Adrenal gland (tissue), 12 donors: ENCODE data around the gene XNDC1N. TPM values are rescaled to one million over a fixed set of nuclear protein-coding genes. Genes with fewer than 3 reads are reported as not detected.

Experiments
- DNase-seq, 7 donors: peaks; one replicate each; pipeline ENCODE4 v3.0.0-alpha.2; 2019 to 2020
- H3K27ac ChIP-seq, 5 donors: fragments of 200-600 bp; sonication (generic) in 4 of 5; 1 replicate in 3 of 5; 2 replicates in 2 of 5; pipeline versions ENCODE4 v1.5.1 to v1.8.0; 2016 to 2020; ENCODE audit warnings: mild to moderate bottlenecking in 1 of 5
- H3K27me3 ChIP-seq: fragments of 200-600 bp; 2 replicates; pipeline ENCODE4 v1.8.0; 2021
- H3K36me3 ChIP-seq, 2 donors: fragments of 200-600 bp; replicated peaks in 1 of 2; 1 replicate in 1 of 2; 2 replicates in 1 of 2; pipeline versions ENCODE4 v1.5.1 to v1.8.0; 2018 to 2022
- H3K4me1 ChIP-seq, 2 donors: fragments of 200-600 bp; replicated peaks in 1 of 2; 1 replicate in 1 of 2; 2 replicates in 1 of 2; pipeline versions ENCODE4 v1.5.1 to v1.8.0; 2018 to 2021
- H3K4me3 ChIP-seq, 4 donors: fragments of 200-600 bp; sonication (generic) in 3 of 4; one replicate each; pipeline ENCODE4 v1.5.1; 2016 to 2018
- H3K9me3 ChIP-seq, 3 donors: fragments of 200-600 bp; sonication (generic) in 1 of 3; replicated peaks in 1 of 3; 1 replicate in 2 of 3; 2 replicates in 1 of 3; pipeline versions ENCODE4 v1.5.1 to v1.8.0; 2016 to 2021
- POLR2A ChIP-seq, 2 donors: fragments of 450-650 bp; IDR thresholded peaks; one replicate each; pipeline ENCODE4 v1.6.1; 2017; ENCODE audit warnings: antibody characterized with exemption in 2 of 2, mild to moderate bottlenecking in 2 of 2, moderate library complexity in 1 of 2
- WGBS, 4 donors: extraction: QIAGEN DNeasy Blood & Tissue Kit in 2 of 4; methylation state at CpG; one replicate each; pipeline versions ENCODE4 v1.1.5 to v1.1.7; 2013 to 2017; 5-methylcytosine and 5-hydroxymethylcytosine counted together
- intact Hi-C, 2 donors: fragments of 100-400 bp; cut with DNase I; formaldehyde crosslinking; loops; one replicate each; pipeline versions ENCODE4 v1.14.1 to v1.15.0; 2022 to 2023
- polyA plus RNA-seq, 3 donors: library from polyadenylated mRNA; stranded (reverse); fragments of 200-250 nt in 2 of 3; fragments of 350-450 nt in 1 of 3; fragmentation: Illumina TruSeq in 1 of 3; extraction: RNeasy Lipid Tissue Mini Kit (QIAGEN cat#74804) in 1 of 3; gene quantifications; one replicate each; pipeline ENCODE4 v1.2.3, GENCODE V29; 2013 to 2014
- total RNA-seq, 9 donors: library from RNA; depleted of rRNA in 4 of 9; stranded (reverse); fragments of >200 nt in 4 of 9; fragments of 120-200 nt in 1 of 9; fragmentation: NEBNext Ultra II Directional in 1 of 9; extraction: Animal tissue kit (Norgen Biotek cat#: 25700) in 1 of 9; gene quantifications; one replicate each; pipeline versions ENCODE4 v1.1.0 to v1.2.4, GENCODE V29; 2013 to 2023
- TF ChIP-seq, protein P1 (sequence below), 6 experiments: fragments of 450-650 bp in 4 of 6; fragments of 200-600 bp in 2 of 6; sonication (generic) in 1 of 6; IDR thresholded peaks; 1 replicate in 5 of 6; 2 replicates in 1 of 6; pipeline versions ENCODE4 v1.5.1 to v1.8.0; 2016 to 2021; ENCODE audit warnings: antibody characterized with exemption in 6 of 6, mild to moderate bottlenecking in 2 of 6, moderate library complexity in 1 of 6
- donor health status: healthy with polysubstance abuse.
- donor health status: Bipolar disorder and iron deficiency.
- donor health status: DM: yes; HTN: yes; CAD: no.
- donor health status: DM: no; HTN: no; CAD: no.
- donor health status: DM: no; HTN: no; CAD: no.
- donor health status: DM: yes; HTN: yes; CAD: no.

XNDC1N gene
- total and polyA plus RNA-seq, 12 donors = 2.2 to 11.1 (median 5.9) TPM

DNA sequence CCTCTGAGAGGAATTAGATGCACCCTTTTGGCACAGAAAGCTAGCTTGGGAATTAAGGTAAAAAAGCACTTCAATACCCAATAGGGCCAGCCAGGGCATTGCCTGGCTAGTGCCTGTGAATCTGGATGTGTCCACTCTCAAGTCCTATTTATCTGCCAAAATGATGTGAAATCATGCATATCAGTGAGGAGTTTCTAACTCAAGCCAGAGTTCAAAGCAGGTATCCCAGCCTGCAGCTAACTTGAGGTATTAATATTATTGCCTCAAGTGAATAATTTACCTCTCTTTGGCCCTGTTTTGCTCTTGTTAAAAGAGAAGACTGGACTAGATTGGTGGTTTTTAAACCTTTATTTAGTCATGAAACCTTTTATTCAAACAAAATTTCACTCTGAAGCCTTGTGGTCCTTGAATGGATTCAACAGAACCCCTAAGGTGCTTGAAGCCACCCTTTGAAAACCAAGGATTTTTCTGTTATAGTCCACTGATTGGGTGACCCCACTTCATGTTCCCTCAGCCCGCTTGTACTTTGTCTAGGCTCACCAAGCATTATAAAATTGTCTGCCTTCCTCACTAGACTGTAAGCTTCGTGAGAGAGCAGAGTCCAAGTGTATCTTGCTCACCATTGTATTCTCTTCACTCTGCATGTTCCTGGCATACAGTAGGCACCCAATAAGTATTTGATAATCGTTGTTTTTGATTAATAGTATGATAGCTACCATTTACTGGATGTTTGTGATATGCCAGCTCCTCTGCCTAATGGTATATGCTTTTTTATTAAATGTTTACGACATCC lies 4.9 kb upstream of the XNDC1N start:
- DNase-seq = no peak
- no peak overlapping the region for H3K4me3 ChIP-seq
- no peaks in the 10 kb centered on the region for H3K9me3 ChIP-seq
- TF ChIP-seq, protein P1, sequence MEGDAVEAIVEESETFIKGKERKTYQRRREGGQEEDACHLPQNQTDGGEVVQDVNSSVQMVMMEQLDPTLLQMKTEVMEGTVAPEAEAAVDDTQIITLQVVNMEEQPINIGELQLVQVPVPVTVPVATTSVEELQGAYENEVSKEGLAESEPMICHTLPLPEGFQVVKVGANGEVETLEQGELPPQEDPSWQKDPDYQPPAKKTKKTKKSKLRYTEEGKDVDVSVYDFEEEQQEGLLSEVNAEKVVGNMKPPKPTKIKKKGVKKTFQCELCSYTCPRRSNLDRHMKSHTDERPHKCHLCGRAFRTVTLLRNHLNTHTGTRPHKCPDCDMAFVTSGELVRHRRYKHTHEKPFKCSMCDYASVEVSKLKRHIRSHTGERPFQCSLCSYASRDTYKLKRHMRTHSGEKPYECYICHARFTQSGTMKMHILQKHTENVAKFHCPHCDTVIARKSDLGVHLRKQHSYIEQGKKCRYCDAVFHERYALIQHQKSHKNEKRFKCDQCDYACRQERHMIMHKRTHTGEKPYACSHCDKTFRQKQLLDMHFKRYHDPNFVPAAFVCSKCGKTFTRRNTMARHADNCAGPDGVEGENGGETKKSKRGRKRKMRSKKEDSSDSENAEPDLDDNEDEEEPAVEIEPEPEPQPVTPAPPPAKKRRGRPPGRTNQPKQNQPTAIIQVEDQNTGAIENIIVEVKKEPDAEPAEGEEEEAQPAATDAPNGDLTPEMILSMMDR (IDR thresholded peaks at IDR 0.05) = no peak
- no peak for TF ChIP-seq POLR2A (IDR thresholded peaks at IDR 0.05)
- H3K27ac ChIP-seq = no peak overlapping the region
- H3K4me1 ChIP-seq = peaks cover 15 to 52% of the 10 kb centered on the region in 2 donors
- intact Hi-C loops = no loop called here
- H3K36me3 ChIP-seq = no peaks in the 10 kb centered on the region
- H3K27me3 ChIP-seq = no peaks in the 10 kb centered on the region
- 88 to 96% (median 89%) methylated on average over 4 of the region's 4 CpGs for WGBS, 4 donors

DNA sequence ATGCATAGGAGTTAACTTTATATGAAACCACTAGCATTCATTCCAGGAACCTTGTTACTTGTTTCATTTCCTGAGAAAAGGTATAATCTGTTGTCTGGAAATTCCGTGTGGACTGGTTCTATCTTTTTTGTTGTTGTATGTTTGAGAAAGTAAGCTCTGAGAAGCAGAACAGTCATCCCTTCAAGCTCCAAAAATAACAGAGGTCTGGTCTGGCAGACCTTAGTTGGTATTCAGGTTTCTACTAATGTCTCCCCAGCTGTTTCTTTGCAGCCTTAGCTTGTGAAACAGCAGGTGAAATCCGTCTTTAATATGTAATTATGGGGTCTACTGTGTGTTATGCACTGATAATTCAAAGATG lies 2.8 kb upstream of the XNDC1N start:
- no peak for DNase-seq
- Histone ChIP-seq H3K4me3 (no peak overlapping the region), H3K9me3 (no peaks in the 10 kb centered on the region), H3K4me1 (peaks cover 13 to 43% of the 10 kb centered on the region in 2 donors), H3K27ac (no peak overlapping the region), H3K36me3 (no peaks in the 10 kb centered on the region), H3K27me3 (no peaks in the 10 kb centered on the region)
- intact Hi-C loops = no loop called here
- TF ChIP-seq, protein P1 (IDR thresholded peaks at IDR 0.05) = no peak
- no peak for TF ChIP-seq POLR2A (IDR thresholded peaks at IDR 0.05)
- WGBS, 4 donors = 44 to 68% (median 63%) methylated on average over 2 of the region's 2 CpGs

DNA sequence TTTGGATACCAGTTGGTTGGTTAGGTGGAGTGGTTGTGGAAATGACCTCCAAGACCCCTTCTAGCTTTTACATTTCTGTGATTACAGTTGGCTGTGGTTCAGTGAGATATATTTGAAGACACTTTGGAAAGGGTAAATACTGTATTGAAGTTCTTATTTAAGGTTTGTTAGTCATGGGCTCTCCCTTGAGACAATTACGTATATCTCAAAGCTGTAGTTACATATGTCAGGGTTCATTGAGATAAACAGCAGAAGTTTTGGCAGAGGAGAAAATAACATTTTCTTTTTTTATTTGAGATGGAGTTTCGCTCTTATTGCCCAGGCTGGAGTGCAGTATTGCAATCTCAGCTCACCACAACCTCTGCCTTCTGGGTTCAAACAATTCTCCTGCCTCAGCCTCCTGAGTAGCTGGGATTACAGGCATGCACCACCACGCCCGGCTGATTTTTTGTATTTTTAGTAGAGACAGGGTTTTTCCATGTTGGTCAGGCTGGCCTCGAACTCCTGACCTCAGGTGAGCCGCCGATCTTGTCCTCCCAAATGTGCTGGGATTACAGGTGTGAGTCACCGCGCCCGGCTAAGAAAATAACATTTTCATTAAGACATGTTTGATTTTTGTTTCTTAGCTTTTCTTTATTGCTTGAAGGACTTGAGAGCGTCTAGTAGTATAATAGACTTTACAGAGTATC lies 2.3 kb upstream of the XNDC1N start:
- 72 to 84% (median 72%) methylated on average over 11 of the region's 11 CpGs for WGBS, 4 donors
- Histone ChIP-seq H3K27ac (no peak overlapping the region), H3K4me3 (no peak overlapping the region), H3K9me3 (no peaks in the 10 kb centered on the region), H3K4me1 (peaks cover 13 to 43% of the 10 kb centered on the region in 2 donors), H3K27me3 (no peaks in the 10 kb centered on the region), H3K36me3 (no peaks in the 10 kb centered on the region)
- intact Hi-C loops = no loop called here
- TF ChIP-seq, protein P1 (IDR thresholded peaks at IDR 0.05) = no peak
- no peak for TF ChIP-seq POLR2A (IDR thresholded peaks at IDR 0.05)
- no peak for DNase-seq

DNA sequence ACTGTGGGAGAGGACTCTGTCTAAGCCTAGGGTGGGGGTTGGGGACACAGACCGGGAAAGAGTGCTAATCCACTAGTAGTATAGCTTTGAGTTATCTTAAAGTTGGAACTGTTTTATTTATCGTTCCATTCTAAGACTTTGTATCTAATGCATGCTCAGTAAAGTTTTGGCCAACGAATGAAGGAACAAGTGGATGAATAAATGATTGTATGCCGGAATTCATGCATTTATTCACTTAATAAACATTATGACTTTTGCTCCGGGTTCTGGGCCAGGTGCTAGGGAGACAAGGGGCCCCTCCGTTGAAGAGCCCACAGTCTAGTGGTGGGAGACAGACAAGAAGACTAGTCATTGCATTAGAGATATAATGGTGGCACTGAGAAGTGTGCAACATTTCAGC lies 1.1 kb upstream of the XNDC1N start:
- Histone ChIP-seq H3K27ac (peak overlapping the region in 1 of 5 donors; percentile 7), H3K4me3 (peak overlapping the region in 3 of 4 donors; percentile 83 to 88 (median 86)), H3K36me3 (no peaks in the 10 kb centered on the region), H3K9me3 (no peaks in the 10 kb centered on the region), H3K4me1 (peaks cover 13 to 43% of the 10 kb centered on the region in 2 donors), H3K27me3 (no peaks in the 10 kb centered on the region)
- TF ChIP-seq, protein P1 (IDR thresholded peaks at IDR 0.05) = no peak
- no peak for TF ChIP-seq POLR2A (IDR thresholded peaks at IDR 0.05)
- intact Hi-C loops = no loop called here
- no peak for DNase-seq
- 4 to 8% (median 6%) methylated on average over 6 of the region's 6 CpGs for WGBS, 4 donors
